GM23248 (cell line): ENCODE measurements around the gene APOBEC3G.

Experiments
- EZH2 ChIP-seq: fragments of 200-600 bp; sonication (generic); IDR thresholded peaks from 2 replicates; pipeline ENCODE4 v1.6.1; 2018; ENCODE audit warnings: antibody characterized with exemption, mild to moderate bottlenecking; ENCODE audit not compliant: insufficient read depth, poor library complexity, severe bottlenecking
- EZH2phosphoT487 ChIP-seq: fragments of 200-600 bp; sonication (generic); IDR thresholded peaks from 2 replicates; pipeline ENCODE4 v1.6.1; 2018; ENCODE audit warnings: antibody characterized with exemption, moderate library complexity, mild to moderate bottlenecking, low read depth; ENCODE audit not compliant: insufficient read depth

GRCh38 chr22:39068033-39068785 lies 8.9 kb upstream of the APOBEC3G start:
- TF ChIP-seq EZH2 (no peak), EZH2phosphoT487 (no peak)
